Measurements from ENCODE around the gene NHSL1.

The NHSL1 gene

GRCh38 chr6:138410048-138410735 lies 89.1 kb downstream of the NHSL1 start:
- DNase-seq (ENCODE audit: low spot score) = no peak
- TF ChIP-seq, protein P1, sequence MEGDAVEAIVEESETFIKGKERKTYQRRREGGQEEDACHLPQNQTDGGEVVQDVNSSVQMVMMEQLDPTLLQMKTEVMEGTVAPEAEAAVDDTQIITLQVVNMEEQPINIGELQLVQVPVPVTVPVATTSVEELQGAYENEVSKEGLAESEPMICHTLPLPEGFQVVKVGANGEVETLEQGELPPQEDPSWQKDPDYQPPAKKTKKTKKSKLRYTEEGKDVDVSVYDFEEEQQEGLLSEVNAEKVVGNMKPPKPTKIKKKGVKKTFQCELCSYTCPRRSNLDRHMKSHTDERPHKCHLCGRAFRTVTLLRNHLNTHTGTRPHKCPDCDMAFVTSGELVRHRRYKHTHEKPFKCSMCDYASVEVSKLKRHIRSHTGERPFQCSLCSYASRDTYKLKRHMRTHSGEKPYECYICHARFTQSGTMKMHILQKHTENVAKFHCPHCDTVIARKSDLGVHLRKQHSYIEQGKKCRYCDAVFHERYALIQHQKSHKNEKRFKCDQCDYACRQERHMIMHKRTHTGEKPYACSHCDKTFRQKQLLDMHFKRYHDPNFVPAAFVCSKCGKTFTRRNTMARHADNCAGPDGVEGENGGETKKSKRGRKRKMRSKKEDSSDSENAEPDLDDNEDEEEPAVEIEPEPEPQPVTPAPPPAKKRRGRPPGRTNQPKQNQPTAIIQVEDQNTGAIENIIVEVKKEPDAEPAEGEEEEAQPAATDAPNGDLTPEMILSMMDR (IDR thresholded peaks at IDR 0.05; ENCODE audit: extremely low read depth, missing control alignments) = no peak

- DNase-seq (ENCODE audit: low spot score) = no peak
- TF ChIP-seq, protein P1 (IDR thresholded peaks at IDR 0.05; ENCODE audit: extremely low read depth, missing control alignments) = no peak
Observed at GRCh38 chr6:138406443-138406842, 92.9 kb downstream of the NHSL1 start.

- DNase-seq (ENCODE audit: low spot score) = no peak
- TF ChIP-seq, protein P1 (IDR thresholded peaks at IDR 0.05; ENCODE audit: extremely low read depth, missing control alignments) = no peak
Observed at GRCh38 chr6:138405816-138406413, 93.4 kb downstream of the NHSL1 start.

DNA sequence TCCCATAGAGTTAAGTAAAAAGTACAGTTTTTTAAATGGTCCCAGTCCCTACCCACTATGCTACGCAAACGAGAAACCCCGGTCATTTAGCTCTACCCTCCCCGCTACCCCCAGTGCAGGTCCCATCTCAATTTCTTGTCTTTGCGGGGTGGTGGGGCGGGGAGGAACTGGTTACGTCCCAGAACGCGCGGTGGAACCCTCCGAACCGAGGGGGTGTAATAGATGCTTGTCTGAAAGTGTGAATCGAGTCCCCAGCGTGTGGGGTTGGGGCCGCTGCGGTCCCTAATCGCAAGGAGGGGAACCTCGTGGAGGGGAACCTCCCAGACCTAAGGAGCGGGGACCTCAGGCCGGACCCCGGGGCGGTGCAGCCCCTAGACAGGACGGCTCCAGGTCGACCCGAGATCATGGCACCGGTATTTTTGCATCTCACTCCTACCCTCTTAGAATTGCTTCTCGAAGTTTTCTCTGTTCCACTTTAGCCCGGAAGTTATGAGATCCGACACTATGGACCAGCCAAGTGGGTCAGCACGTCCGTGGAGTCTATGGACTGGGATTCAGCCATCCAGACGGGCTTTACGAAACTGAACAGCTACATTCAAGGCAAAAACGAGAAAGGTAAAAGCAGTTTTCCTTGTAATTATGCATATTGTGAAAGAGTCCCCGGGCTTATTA lies 94.5 kb downstream of the NHSL1 start:
- TF ChIP-seq, protein P1 (IDR thresholded peaks at IDR 0.05; ENCODE audit: extremely low read depth, missing control alignments) = no peak
- DNase-seq (ENCODE audit: low spot score) = no peak

GRCh38 chr6:138403801-138404665 lies 95.3 kb downstream of the NHSL1 start, which contains the start of gene HEBP2:
TSS of gene HEBP2 (plus strand) at chr6:138404223. CDS start at chr6:138404496, 273 bp downstream.
- TF ChIP-seq, protein P1 (IDR thresholded peaks at IDR 0.05; ENCODE audit: extremely low read depth, missing control alignments) = peak; percentile 57
- peak; percentile 98 for DNase-seq (ENCODE audit: low spot score)

DNA sequence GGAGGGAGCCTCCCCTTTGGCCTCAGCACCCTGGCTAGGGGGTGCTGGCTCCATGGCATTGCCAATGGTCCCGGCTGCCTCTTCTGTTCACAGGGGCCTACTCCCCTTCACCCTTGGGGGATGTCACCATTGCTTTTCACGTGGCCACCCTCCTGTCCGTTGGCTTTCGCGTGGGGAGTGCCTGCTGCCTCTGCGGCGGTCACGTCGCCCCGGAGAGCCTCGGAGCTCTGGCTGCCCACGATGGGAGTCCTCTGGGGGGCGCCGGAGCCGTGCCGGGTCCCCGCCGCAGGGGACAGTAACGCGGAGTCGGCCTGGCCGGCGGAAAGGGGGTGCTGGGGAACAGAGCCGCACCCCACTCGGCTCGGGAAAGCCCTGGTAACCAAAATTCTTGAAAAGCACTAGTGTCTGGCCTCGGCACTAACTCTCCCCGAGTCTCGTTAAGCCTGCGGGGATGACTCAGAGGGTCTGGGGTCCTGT lies 95.9 kb downstream of the NHSL1 start:
- peak; percentile 74 for DNase-seq (ENCODE audit: low spot score)
- TF ChIP-seq, protein P1 (IDR thresholded peaks at IDR 0.05; ENCODE audit: extremely low read depth, missing control alignments) = peak; percentile 13
